A673 (cell line): ENCODE measurements around the gene LGALS14. TPM values are rescaled to one million over a fixed set of nuclear protein-coding genes. Genes with fewer than 3 reads are reported as not detected.
"Not testable (repeated sequence)": the region's sequence is repeated elsewhere in the genome, so short reads cannot be mapped to it uniquely, and the experiment has no call there.

Experiments used
- BruUV-seq: library from RNA; stranded (reverse); fragments of 400-500 nt; replicated peaks from 2 replicates; lab custom pipeline; 2021; lab: Mats Ljungman, UMichigan
- CTCF ChIA-PET: fragments of 300-600 bp; sonication (Branson Sonifier 250); formaldehyde crosslinking; loops from one replicate; lab custom pipeline; 2022; ENCODE audit warnings: antibody characterized with exemption; lab: Charles Lee
- POLR2A ChIA-PET: fragments of 300-600 bp; sonication (Branson Sonifier 250); formaldehyde crosslinking; loops from one replicate; lab custom pipeline; 2022; ENCODE audit warnings: antibody characterized with exemption; ENCODE audit not compliant: low non-redundant PET; lab: Charles Lee
- DNase-seq: peaks from one replicate; pipeline ENCODE4 v3.0.0-alpha.2; 2015; ENCODE audit warnings: low spot score
- H3K27ac ChIP-seq: fragments of 200-600 bp; sonication (generic); 2 replicates; pipeline ENCODE4 v1.5.1; 2016; ENCODE audit warnings: mixed run types, low read depth, mild to moderate bottlenecking, mixed read lengths, antibody characterized with exemption, low read length; ENCODE audit not compliant: poor library complexity, severe bottlenecking
- H3K27me3 ChIP-seq: fragments of 200-600 bp; sonication (generic); replicated peaks from 2 replicates; pipeline ENCODE4 v1.6.1; 2017; ENCODE audit warnings: mixed run types, low read depth, mild to moderate bottlenecking, mixed read lengths, antibody characterized with exemption, low read length; ENCODE audit not compliant: insufficient read depth, poor library complexity
- H3K36me3 ChIP-seq: fragments of 200-600 bp; sonication (generic); 2 replicates; pipeline ENCODE4 v1.6.1; 2016; ENCODE audit warnings: mixed run types, mild to moderate bottlenecking, mixed read lengths, antibody characterized with exemption, low read length; ENCODE audit not compliant: insufficient read depth, poor library complexity, severe bottlenecking
- H3K4me1 ChIP-seq: fragments of 200-600 bp; sonication (generic); 2 replicates; pipeline ENCODE4 v1.6.1; 2017; ENCODE audit warnings: mixed run types, mild to moderate bottlenecking, mixed read lengths, antibody characterized with exemption, low read length; ENCODE audit not compliant: insufficient read depth, poor library complexity, severe bottlenecking
- H3K4me3 ChIP-seq: fragments of 200-600 bp; sonication (generic); 2 replicates; pipeline ENCODE4 v1.5.1; 2016; ENCODE audit warnings: low read depth, mixed run types, mild to moderate bottlenecking, mixed read lengths, low read length; ENCODE audit not compliant: poor library complexity, severe bottlenecking
- H3K9me3 ChIP-seq: fragments of 200-600 bp; sonication (generic); 2 replicates; pipeline ENCODE4 v1.6.1; 2016; ENCODE audit warnings: mixed run types, low read depth, mild to moderate bottlenecking, mixed read lengths, antibody characterized with exemption, low read length; ENCODE audit not compliant: poor library complexity, severe bottlenecking
- EZH2 ChIP-seq: fragments of 200-600 bp; sonication (generic); IDR thresholded peaks from 2 replicates; pipeline ENCODE4 v1.6.1; 2017; ENCODE audit warnings: borderline replicate concordance, low read depth, mild to moderate bottlenecking, mixed read lengths, antibody characterized with exemption, low read length; ENCODE audit not compliant: poor library complexity, severe bottlenecking
- intact Hi-C: fragments of 100-400 bp; cut with micrococcal nuclease; formaldehyde crosslinking; loops from one replicate; pipeline ENCODE4 v1.10.0; 2022; ENCODE audit not compliant: unreplicated experiment
- total RNA-seq: library from RNA; stranded (reverse); gene quantifications from 2 replicates; pipeline ENCODE4 v1.2.3, GENCODE V29; 2021
- TF ChIP-seq, protein P1 (sequence below): fragments of 300-800, 200-600 bp; sonication (generic); conservative IDR thresholded peaks from 2 replicates; pipeline ENCODE4 v1.5.1; 2017; ENCODE audit warnings: low read depth, mild to moderate bottlenecking, antibody characterized with exemption, low read length, moderate library complexity, mixed read lengths

The LGALS14 gene
- total RNA-seq, 1 experiment from 2014 or later = not detected

DNA sequence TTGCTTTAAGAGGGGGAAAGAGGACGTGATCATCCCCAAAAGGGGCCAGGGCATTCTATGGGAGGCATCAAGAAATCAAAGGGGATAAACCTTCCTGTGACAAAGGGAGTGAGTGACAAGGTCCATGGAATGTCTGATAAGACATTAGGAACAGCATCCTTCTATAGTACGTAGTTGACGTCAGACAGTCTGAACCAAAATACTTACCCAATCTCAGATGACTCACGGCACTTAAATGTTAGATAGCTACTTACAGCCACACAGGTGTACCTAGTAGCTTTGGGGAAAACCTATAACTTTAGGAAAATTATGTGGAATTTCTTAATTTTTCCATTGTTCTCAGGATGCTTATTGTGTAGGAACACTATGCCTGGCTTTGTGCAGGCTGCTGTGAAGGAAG lies 43.6 kb upstream of the LGALS14 start:
- ChIA-PET CTCF (no interaction called here), POLR2A (no interaction called here)
- H3K9me3 ChIP-seq = no peaks in the 10 kb centered on the region
- no peaks in the 10 kb centered on the region for H3K4me1 ChIP-seq
- H3K27ac ChIP-seq = no peak overlapping the region
- no TSS peak for BruUV-seq
- TF ChIP-seq, protein P1, sequence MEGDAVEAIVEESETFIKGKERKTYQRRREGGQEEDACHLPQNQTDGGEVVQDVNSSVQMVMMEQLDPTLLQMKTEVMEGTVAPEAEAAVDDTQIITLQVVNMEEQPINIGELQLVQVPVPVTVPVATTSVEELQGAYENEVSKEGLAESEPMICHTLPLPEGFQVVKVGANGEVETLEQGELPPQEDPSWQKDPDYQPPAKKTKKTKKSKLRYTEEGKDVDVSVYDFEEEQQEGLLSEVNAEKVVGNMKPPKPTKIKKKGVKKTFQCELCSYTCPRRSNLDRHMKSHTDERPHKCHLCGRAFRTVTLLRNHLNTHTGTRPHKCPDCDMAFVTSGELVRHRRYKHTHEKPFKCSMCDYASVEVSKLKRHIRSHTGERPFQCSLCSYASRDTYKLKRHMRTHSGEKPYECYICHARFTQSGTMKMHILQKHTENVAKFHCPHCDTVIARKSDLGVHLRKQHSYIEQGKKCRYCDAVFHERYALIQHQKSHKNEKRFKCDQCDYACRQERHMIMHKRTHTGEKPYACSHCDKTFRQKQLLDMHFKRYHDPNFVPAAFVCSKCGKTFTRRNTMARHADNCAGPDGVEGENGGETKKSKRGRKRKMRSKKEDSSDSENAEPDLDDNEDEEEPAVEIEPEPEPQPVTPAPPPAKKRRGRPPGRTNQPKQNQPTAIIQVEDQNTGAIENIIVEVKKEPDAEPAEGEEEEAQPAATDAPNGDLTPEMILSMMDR = no peak
- TF ChIP-seq EZH2 = no peak
- H3K36me3 ChIP-seq = no peaks in the 10 kb centered on the region
- H3K4me3 ChIP-seq = no peak overlapping the region
- peaks cover 31% of the 10 kb centered on the region for H3K27me3 ChIP-seq
- no peak for DNase-seq
- intact Hi-C loops = no loop called here

DNA sequence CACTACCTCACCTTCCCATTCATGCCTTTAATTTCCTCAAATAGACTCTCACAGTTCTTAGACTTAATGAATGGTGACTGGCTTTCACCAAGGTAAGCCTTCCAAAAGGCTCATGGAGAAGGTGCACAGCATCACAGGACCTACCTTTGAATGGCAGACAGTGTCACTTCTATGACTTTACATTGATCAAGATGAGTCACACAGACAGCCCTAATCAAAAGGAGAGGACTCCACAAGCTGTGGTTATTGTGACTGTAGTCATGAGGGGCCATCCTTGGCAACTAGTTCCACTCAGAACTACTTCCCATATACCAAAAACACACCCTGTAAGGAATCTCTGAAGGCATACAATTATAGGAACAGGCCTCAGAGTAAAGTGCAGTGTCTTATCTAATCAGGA lies 42.7 kb upstream of the LGALS14 start:
- ChIA-PET POLR2A (no interaction called here), CTCF (no interaction called here)
- no peaks in the 10 kb centered on the region for H3K9me3 ChIP-seq
- H3K36me3 ChIP-seq = no peaks in the 10 kb centered on the region
- DNase-seq = no peak
- H3K4me3 ChIP-seq = no peak overlapping the region
- H3K27ac ChIP-seq = no peak overlapping the region
- H3K4me1 ChIP-seq = no peaks in the 10 kb centered on the region
- peaks cover 31% of the 10 kb centered on the region for H3K27me3 ChIP-seq
- intact Hi-C loops = no loop called here
- no peak for TF ChIP-seq EZH2
- TF ChIP-seq, protein P1 = no peak
- no TSS peak for BruUV-seq

DNA sequence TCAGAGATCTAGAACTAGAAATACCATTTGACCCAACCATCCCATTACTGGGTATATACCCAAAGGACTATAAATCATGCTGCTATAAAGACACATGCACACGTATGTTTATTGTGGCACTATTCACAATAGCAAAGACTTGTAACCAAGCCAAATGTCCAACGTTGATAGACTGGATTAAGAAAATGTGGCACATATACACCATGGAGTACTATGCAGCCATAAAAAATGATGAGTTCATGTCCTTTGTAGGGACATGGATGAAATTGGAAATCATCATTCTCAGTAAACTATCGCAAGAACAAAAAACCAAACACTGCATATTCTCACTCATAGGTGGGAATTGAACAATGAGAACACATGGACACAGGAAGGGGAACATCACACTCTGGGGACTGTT lies 34.4 kb upstream of the LGALS14 start:
- H3K27ac ChIP-seq, DNase-seq, POLR2A ChIA-PET, H3K27me3 ChIP-seq, H3K9me3 ChIP-seq, intact Hi-C loops, H3K4me1 ChIP-seq, H3K36me3 ChIP-seq, BruUV-seq, CTCF ChIA-PET, H3K4me3 ChIP-seq: not testable (repeated sequence)

DNA sequence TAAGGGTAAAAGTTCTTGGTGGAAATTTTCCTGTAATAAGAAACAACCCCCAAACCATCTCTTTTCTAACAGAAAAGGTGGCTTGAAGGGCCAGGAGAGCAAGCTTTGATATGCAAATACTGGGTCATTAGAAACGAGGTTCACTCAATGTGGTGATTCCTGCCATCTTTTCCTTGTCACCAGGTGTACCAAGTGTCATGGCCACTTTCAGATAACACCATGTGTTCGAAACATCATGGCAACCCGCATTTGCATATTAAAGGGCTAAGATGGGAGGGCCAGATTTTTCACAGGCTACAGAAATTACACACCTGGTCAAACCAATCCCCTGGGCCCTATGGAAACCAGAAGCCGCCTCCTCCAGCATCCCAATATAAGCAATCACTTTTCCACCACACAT lies 33.3 kb upstream of the LGALS14 start:
- H3K4me1 ChIP-seq = no peaks in the 10 kb centered on the region
- peaks cover 3% of the 10 kb centered on the region for H3K27me3 ChIP-seq
- intact Hi-C loops = no loop called here
- no peak for DNase-seq
- POLR2A ChIA-PET = interaction anchor here (0.6 kb wide), 1 partner anchor 163 kb away, joined by 3 read pairs; no protein-coding TSS in a partner anchor
- BruUV-seq = no TSS peak
- no peak overlapping the region for H3K4me3 ChIP-seq
- H3K9me3 ChIP-seq = no peaks in the 10 kb centered on the region
- CTCF ChIA-PET = no interaction called here
- H3K36me3 ChIP-seq = no peaks in the 10 kb centered on the region
- TF ChIP-seq, protein P1 = no peak
- TF ChIP-seq EZH2 = no peak
- no peak overlapping the region for H3K27ac ChIP-seq
